ENCODE measurements around the gene CYB561. TPM values are rescaled to one million over a fixed set of nuclear protein-coding genes. Genes with fewer than 3 reads are reported as not detected.
A peak's percentile ranks its signal among the peaks of the same experiment; 100 is the strongest.

Gene CYB561
- total RNA-seq, 1 experiment from 2014 or later = 20.7 TPM

DNA sequence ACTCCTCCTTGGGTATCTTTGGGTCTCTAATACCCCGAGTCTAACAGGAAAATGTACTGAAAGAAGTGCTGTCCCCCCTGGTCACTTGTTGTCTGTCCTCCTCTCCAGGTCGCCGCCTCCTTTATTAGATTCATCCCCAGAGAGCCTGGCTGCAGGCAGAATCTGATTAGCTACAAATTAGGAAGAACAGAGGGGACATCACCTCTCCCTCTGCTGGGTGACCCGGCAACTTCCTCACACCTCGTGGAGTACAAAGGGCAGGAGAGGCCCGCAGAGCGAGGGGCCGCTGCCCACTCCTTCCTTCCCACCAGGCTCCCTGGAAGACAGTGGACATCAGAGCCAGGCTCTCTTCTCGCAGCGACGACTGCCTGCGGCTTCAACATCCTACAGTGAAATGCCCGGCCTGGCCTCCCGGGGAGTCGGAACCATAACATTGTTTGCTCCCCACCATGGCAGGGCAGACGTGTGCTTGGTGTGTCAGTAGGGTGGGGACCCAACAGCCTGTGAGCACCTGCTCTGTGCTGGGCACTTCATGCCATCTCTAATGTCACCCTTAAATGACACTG lies 5.3 kb downstream of the CYB561 start:
- Histone ChIP-seq H3K18ac (ENCODE audit: insufficient read length, low read depth, low read length) (no peak overlapping the region), H3K23me2 (ENCODE audit: insufficient read length, low read depth, low read length, poor library complexity, severe bottlenecking) (peaks cover 7% of the 10 kb centered on the region), H2AK5ac (ENCODE audit: insufficient read length, low read length) (no peak overlapping the region), H3K56ac (ENCODE audit: insufficient read length, low read depth, low read length) (no peak overlapping the region), H3K4ac (ENCODE audit: low read depth, low read length) (no peak overlapping the region), H2AFZ (ENCODE audit: low read length) (no peak overlapping the region), H2BK120ac (ENCODE audit: low read depth, low read length, poor library complexity, severe bottlenecking) (no peak overlapping the region), H2BK5ac (ENCODE audit: insufficient read length, low read length) (no peak overlapping the region), H2BK12ac (ENCODE audit: insufficient read length, low read depth, low read length) (no peak overlapping the region), H3K23ac (ENCODE audit: insufficient read length, low read depth, low read length) (no peak overlapping the region), H3T11ph (ENCODE audit: low read length) (no peak overlapping the region), H2BK20ac (ENCODE audit: low read depth, low read length, poor library complexity, severe bottlenecking) (no peak overlapping the region), H2BK15ac (ENCODE audit: low read depth, low read length) (no peak overlapping the region), H4K91ac (ENCODE audit: insufficient read length, low read depth, low read length) (no peak overlapping the region), H3K4me1 (ENCODE audit: insufficient read depth, low read length) (no peaks in the 10 kb centered on the region; the same call in 1 of the 2 replicates), H3K79me1 (ENCODE audit: insufficient read depth, low read depth, low read length, poor library complexity, severe bottlenecking) (no peaks in the 10 kb centered on the region), H4K8ac (replicated peaks; ENCODE audit: insufficient read length, low read depth, low read length) (no peak overlapping the region), H3K9ac (ENCODE audit: extremely low read depth, insufficient read length, low read length) (no peak overlapping the region), H3K14ac (ENCODE audit: insufficient read depth, low read length) (no peak overlapping the region), H3K79me2 (ENCODE audit: insufficient read depth, low read length) (no peaks in the 10 kb centered on the region), H3K27ac (ENCODE audit: insufficient read length, low read depth, low read length) (no peak overlapping the region), H3K27me3 (ENCODE audit: insufficient read depth, low read length) (no peaks in the 10 kb centered on the region; the same call in 1 of the 2 replicates), H4K20me1 (ENCODE audit: control insufficient read depth, insufficient read depth, insufficient read length) (peaks cover 4% of the 10 kb centered on the region), H3K9me3 (ENCODE audit: control insufficient read depth, low read depth, low read length) (no peaks in the 10 kb centered on the region), H4K5ac (ENCODE audit: insufficient read length, low read depth, low read length) (no peak overlapping the region), H3K4me2 (ENCODE audit: insufficient read depth, insufficient read length, low read length) (no peak overlapping the region)
- no peak for DNase-seq
- TF ChIP-seq, protein P1, sequence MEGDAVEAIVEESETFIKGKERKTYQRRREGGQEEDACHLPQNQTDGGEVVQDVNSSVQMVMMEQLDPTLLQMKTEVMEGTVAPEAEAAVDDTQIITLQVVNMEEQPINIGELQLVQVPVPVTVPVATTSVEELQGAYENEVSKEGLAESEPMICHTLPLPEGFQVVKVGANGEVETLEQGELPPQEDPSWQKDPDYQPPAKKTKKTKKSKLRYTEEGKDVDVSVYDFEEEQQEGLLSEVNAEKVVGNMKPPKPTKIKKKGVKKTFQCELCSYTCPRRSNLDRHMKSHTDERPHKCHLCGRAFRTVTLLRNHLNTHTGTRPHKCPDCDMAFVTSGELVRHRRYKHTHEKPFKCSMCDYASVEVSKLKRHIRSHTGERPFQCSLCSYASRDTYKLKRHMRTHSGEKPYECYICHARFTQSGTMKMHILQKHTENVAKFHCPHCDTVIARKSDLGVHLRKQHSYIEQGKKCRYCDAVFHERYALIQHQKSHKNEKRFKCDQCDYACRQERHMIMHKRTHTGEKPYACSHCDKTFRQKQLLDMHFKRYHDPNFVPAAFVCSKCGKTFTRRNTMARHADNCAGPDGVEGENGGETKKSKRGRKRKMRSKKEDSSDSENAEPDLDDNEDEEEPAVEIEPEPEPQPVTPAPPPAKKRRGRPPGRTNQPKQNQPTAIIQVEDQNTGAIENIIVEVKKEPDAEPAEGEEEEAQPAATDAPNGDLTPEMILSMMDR (conservative IDR thresholded peaks at IDR 0.05) = no peak
- Mint-ChIP-seq H3K27ac (peak overlapping the region in 1 of 3 experiments; percentile 52; a peak in 1 of 7 replicates), H3K27me3 (ENCODE audit: low read depth) (peaks cover 8% of the 10 kb centered on the region), H3K4me3 (no peak overlapping the region), H3K9me3 (no peaks in the 10 kb centered on the region; a peak in 1 of 5 replicates), H3K4me1 (peaks cover 24 to 43% of the 10 kb centered on the region in 2 experiments), H3K36me3 (ENCODE audit: insufficient read depth in 1 of 3, low read depth in 3 of 3) (peaks cover 0 to 2% (median 0%) of the 10 kb centered on the region in 3 experiments; a peak in 2 of 7 replicates)
- WGBS (ENCODE audit: extremely low coverage, insufficient read length, low lambda C conversion rate) = no CpG with 5 or more reads among the region's 16 CpGs

Data from H9 (cell line).